ENCODE measurements around the gene PHOX2B. TPM values are rescaled to one million over a fixed set of nuclear protein-coding genes. Genes with fewer than 3 reads are reported as not detected.

PHOX2B gene
- total and polyA plus RNA-seq, 2 of the 13 experiments (the other 11 are each of a cell fraction or from before 2014, with no cell fraction given): not detected

GRCh38 chr4:41797260-41797659 lies 48.7 kb upstream of the PHOX2B start:
- intact Hi-C loops (cut with micrococcal nuclease; ENCODE audit: unreplicated experiment) (no loop called here), in situ Hi-C loops (cut with HindIII; ENCODE audit: extremely low pct_ligation_motif_present, low pct_unique_long_range_greater_than_20kb) (no loop called here)
- ChIA-PET CTCF (ENCODE audit: low intra/inter-chr PET ratio, low total read pairs) (no interaction called here), POLR2A (no interaction called here)
- FAIRE-seq: no peak
- 7% methylated on average over 2 of the region's 2 CpGs for WGBS (ENCODE audit: low lambda C conversion rate)
- Histone ChIP-seq H3K27ac (ENCODE audit: extremely low read length, insufficient read depth, low read length) (no peak overlapping the region), H2AFZ (ENCODE audit: low read length) (no peak overlapping the region), H3K4me3 (replicated peaks in 1 of 3; ENCODE audit: insufficient read depth in 1 of 3, low read depth in 2 of 3, low read length in 3 of 3) (no peak overlapping the region), H3K36me3 (replicated peaks in 1 of 2; ENCODE audit: control insufficient read depth in 1 of 2, insufficient read depth in 2 of 2, low read length in 2 of 2) (no peaks in the 10 kb centered on the region), H4K20me1 (ENCODE audit: insufficient read depth, low read length) (no peaks in the 10 kb centered on the region), H3K79me2 (ENCODE audit: insufficient read depth, low read length) (no peaks in the 10 kb centered on the region), H3K9ac (ENCODE audit: insufficient read depth, low read depth, low read length) (no peak overlapping the region), H3K4me2 (ENCODE audit: low read depth, low read length) (no peak overlapping the region), H3K4me1 (ENCODE audit: insufficient read depth, low read length) (no peaks in the 10 kb centered on the region), H3K27me3 (ENCODE audit: control insufficient read depth in 1 of 2, insufficient read depth in 2 of 2, low read length in 2 of 2) (no peaks in the 10 kb centered on the region), H3K9me3 (ENCODE audit: low read length) (no peaks in the 10 kb centered on the region)
- DNase-seq (ENCODE audit: low spot score): no peak
- no TSS peak for BruUV-seq (replicated peaks)
- TF ChIP-seq ZNF605 (CRISPR knock-in tag; IDR thresholded peaks at IDR 0.05) (no peak), SETDB1 (CRISPR knock-in tag; IDR thresholded peaks at IDR 0.05; ENCODE audit: borderline replicate concordance) (no peak), PRMT3 (CRISPR knock-in tag; IDR thresholded peaks at IDR 0.05; ENCODE audit: borderline replicate concordance, low read depth) (no peak), U2AF1 (optimal IDR thresholded peaks at IDR 0.05; ENCODE audit: low read depth, low read length) (no peak), ZNF776 (CRISPR knock-in tag; IDR thresholded peaks at IDR 0.05) (no peak), ZSCAN12 (CRISPR knock-in tag; IDR thresholded peaks at IDR 0.05) (no peak), DNMT3B (CRISPR knock-in tag; conservative IDR thresholded peaks at IDR 0.05) (no peak), ZNF670 (CRISPR knock-in tag; IDR thresholded peaks at IDR 0.05; ENCODE audit: borderline replicate concordance) (no peak), ZNF33B (CRISPR knock-in tag; IDR thresholded peaks at IDR 0.05) (no peak), ZC3H13 (CRISPR knock-in tag; IDR thresholded peaks at IDR 0.05) (no peak), SUZ12 (IDR thresholded peaks at IDR 0.05; ENCODE audit: low read depth, low read length) (no peak), TGIF2 (CRISPR knock-in tag; IDR thresholded peaks at IDR 0.05) (no peak), YEATS4 (CRISPR knock-in tag; IDR thresholded peaks at IDR 0.05; ENCODE audit: borderline replicate concordance) (no peak), ZNF121 (CRISPR knock-in tag; IDR thresholded peaks at IDR 0.05) (no peak)
- ATAC-seq: no peak

Data from HepG2 (cell line).